Pancreas (tissue), 10 donors: Measurements from ENCODE around the gene TMPRSS4. TPM values are rescaled to one million over a fixed set of nuclear protein-coding genes. Genes with fewer than 3 reads are reported as not detected.

Experiments used
- ATAC-seq, 4 donors: fragments of 200-7000 bp; cut with Tn5 transposase; one replicate each; pipeline versions ENCODE4 v1.8.0 to v1.9.1; 2020; ENCODE audit warnings: mild to moderate bottlenecking in 4 of 4, moderate library complexity in 4 of 4
- DNase-seq, 6 donors: peaks; one replicate each; pipeline ENCODE4 v3.0.0-alpha.2; 2020
- FAIRE-seq: peaks from 2 replicates; lab custom pipeline; 2012; peaks lifted over from hg19 to GRCh38; lab: Jason Lieb, UNC
- H3K27ac ChIP-seq, 4 donors: fragments of 200-600 bp; sonication (generic); 1 replicate in 3 of 4; 2 replicates in 1 of 4; pipeline versions ENCODE4 v1.5.0 to v1.8.0; 2020
- H3K27me3 ChIP-seq, 4 donors: fragments of 200-600 bp; one replicate each; pipeline ENCODE4 v1.8.0; 2021
- H3K36me3 ChIP-seq, 3 donors: fragments of 200-600 bp; sonication (generic) in 1 of 3; one replicate each; pipeline versions ENCODE4 v1.5.0 to v1.8.0; 2020 to 2021
- H3K4me1 ChIP-seq, 3 donors: fragments of 200-600 bp; one replicate each; pipeline ENCODE4 v1.8.0; 2021
- H3K4me3 ChIP-seq, 4 donors: fragments of 200-600 bp; sonication (generic) in 2 of 4; one replicate each; pipeline versions ENCODE4 v1.5.0 to v1.8.0; 2020 to 2021
- H3K9me3 ChIP-seq, 4 donors: fragments of 200-600 bp; one replicate each; pipeline ENCODE4 v1.8.0; 2021
- CTCF ChIP-seq, 4 donors: fragments of 200-600 bp; sonication (generic) in 3 of 4; IDR thresholded peaks; one replicate each; pipeline versions ENCODE4 v1.5.0 to v1.8.0; 2021; ENCODE audit warnings: antibody characterized with exemption in 4 of 4
- WGBS, 2 donors: extraction: QIAGEN DNeasy Blood & Tissue Kit; methylation state at CpG; one replicate each; pipeline ENCODE4 v1.1.7; 2013; 5-methylcytosine and 5-hydroxymethylcytosine counted together
- intact Hi-C, 3 donors: fragments of 100-400 bp; cut with DNase I; formaldehyde crosslinking; loops; one replicate each; pipeline versions ENCODE4 v1.11.1 to v1.14.2; 2022
- polyA plus RNA-seq, 2 donors: library from polyadenylated mRNA; stranded (reverse); fragments of 200-250 nt; gene quantifications; one replicate each; pipeline ENCODE4 v1.2.3, GENCODE V29; 2013
- total RNA-seq, 6 donors: library from RNA; stranded (reverse); fragmentation: NEBNext Ultra II Directional in 4 of 6; extraction: Animal tissue kit (Norgen Biotek cat#: 25700) in 4 of 6; gene quantifications; one replicate each; pipeline versions ENCODE4 v1.2.1 to v1.2.4, GENCODE V29; 2021 to 2023
- donor health status: healthy with polysubstance abuse.
- donor health status: DM: no; HTN: no; CAD: no; lungs with moderate emphysema.
- donor health status: DM: no; HTN: no; CAD: no.
- donor health status: control.
- donor health status: control.
- donor health status: Bipolar disorder and iron deficiency.
- donor health status: DM: yes; HTN: yes; CAD: no.
- donor health status: DM: no; HTN: no; CAD: no.
- donor health status: DM: no; HTN: no; CAD: no.
- donor health status: DM: yes; HTN: yes; CAD: no.

Gene TMPRSS4
- total and polyA plus RNA-seq, 8 donors = 0.15 to 2.2 (median 0.41) TPM; not detected in 3

- Histone ChIP-seq H3K27me3 (no peaks in the 10 kb centered on the region), H3K36me3 (no peaks in the 10 kb centered on the region), H3K9me3 (no peaks in the 10 kb centered on the region), H3K27ac (no peak overlapping the region), H3K4me3 (no peak overlapping the region), H3K4me1 (no peaks in the 10 kb centered on the region)
- DNase-seq = no peak
- WGBS, 2 donors = 64 to 77% methylated on average over 6 of the region's 6 CpGs
- TF ChIP-seq CTCF (IDR thresholded peaks at IDR 0.05) = no peak
- no peak for ATAC-seq
- FAIRE-seq = no peak
- intact Hi-C loops = no loop called here
Measured at GRCh38 chr11:118161786-118162185, 84.9 kb downstream of the TMPRSS4 start.

GRCh38 chr11:118162846-118163245, 86.0 kb downstream of the TMPRSS4 start:
- DNase-seq (no peak), ATAC-seq (no peak), FAIRE-seq (no peak)
- whole genome bisulfite sequencing, 2 donors = 75 to 80% methylated on average over 3 of the region's 3 CpGs
- Histone ChIP-seq H3K36me3 (no peaks in the 10 kb centered on the region), H3K4me3 (no peak overlapping the region), H3K9me3 (no peaks in the 10 kb centered on the region), H3K27ac (no peak overlapping the region), H3K27me3 (no peaks in the 10 kb centered on the region), H3K4me1 (no peaks in the 10 kb centered on the region)
- TF ChIP-seq CTCF (IDR thresholded peaks at IDR 0.05) = no peak
- intact Hi-C loops = no loop called here

GRCh38 chr11:118163494-118163893, 86.6 kb downstream of the TMPRSS4 start:
- Histone ChIP-seq H3K4me1 (no peaks in the 10 kb centered on the region), H3K9me3 (no peaks in the 10 kb centered on the region), H3K27ac (no peak overlapping the region), H3K4me3 (no peak overlapping the region), H3K36me3 (no peaks in the 10 kb centered on the region), H3K27me3 (no peaks in the 10 kb centered on the region)
- no peak for TF ChIP-seq CTCF (IDR thresholded peaks at IDR 0.05)
- DNase-seq (no peak), ATAC-seq (no peak), FAIRE-seq (no peak)
- intact Hi-C loops = no loop called here
- 75 to 78% methylated on average over 5 of the region's 5 CpGs for WGBS, 2 donors

GRCh38 chr11:118164885-118165284, 88.0 kb downstream of the TMPRSS4 start:
- Histone ChIP-seq H3K4me3 (no peak overlapping the region), H3K27ac (no peak overlapping the region), H3K9me3 (no peaks in the 10 kb centered on the region), H3K4me1 (no peaks in the 10 kb centered on the region), H3K27me3 (no peaks in the 10 kb centered on the region), H3K36me3 (no peaks in the 10 kb centered on the region)
- ATAC-seq = no peak
- no peak for TF ChIP-seq CTCF (IDR thresholded peaks at IDR 0.05)
- FAIRE-seq = no peak
- DNase-seq = no peak
- 63 to 65% methylated on average over 2 of the region's 2 CpGs for WGBS, 2 donors
- intact Hi-C loops = no loop called here

GRCh38 chr11:118166641-118167040, 89.8 kb downstream of the TMPRSS4 start:
- intact Hi-C loops = no loop called here
- no peaks in the 10 kb centered on the region for H3K36me3 ChIP-seq
- H3K4me1 ChIP-seq = no peaks in the 10 kb centered on the region
- no peak for TF ChIP-seq CTCF (IDR thresholded peaks at IDR 0.05)
- no peak for DNase-seq
- no peaks in the 10 kb centered on the region for H3K9me3 ChIP-seq
- 77 to 84% methylated on average over 14 to 17 of the region's 17 CpGs for WGBS, 2 donors
- FAIRE-seq = no peak
- no peak for ATAC-seq
- no peak overlapping the region for H3K4me3 ChIP-seq
- no peaks in the 10 kb centered on the region for H3K27me3 ChIP-seq
- H3K27ac ChIP-seq = no peak overlapping the region
